CD4-positive, alpha-beta memory T cell (primary cell): ENCODE measurements around the gene CXCL16. TPM values are rescaled to one million over a fixed set of nuclear protein-coding genes. Genes with fewer than 3 reads are reported as not detected.
A peak's percentile ranks its signal among the peaks of the same experiment; 100 is the strongest.

Experiments
- CTCF ChIA-PET: fragments of 350-600 bp; sonication (Branson Sonifier 250); formaldehyde crosslinking; loops from one replicate; lab custom pipeline; 2021; ENCODE audit warnings: inconsistent platforms; ENCODE audit not compliant: partially characterized antibody; lab: Charles Lee
- POLR2A ChIA-PET: fragments of 350-600 bp; sonication (Branson Sonifier 250); formaldehyde crosslinking; loops from one replicate; lab custom pipeline; 2021; ENCODE audit not compliant: partially characterized antibody; lab: Charles Lee
- DNase-seq, 5 donors: peaks; one replicate each; pipeline versions ENCODE4 v3.0.0 to v3.0.0-alpha.2; 2020 to 2022; ENCODE audit warnings: mixed read lengths in 1 of 5
- H3K27ac ChIP-seq: one replicate; pipeline ENCODE4 v1.7.0; 2013; ENCODE audit warnings: low read depth, low read length
- H3K27me3 ChIP-seq: 2 replicates; pipeline ENCODE4 v1.7.0; 2013; ENCODE audit warnings: mild to moderate bottlenecking, low read length, moderate library complexity; ENCODE audit not compliant: insufficient read depth
- H3K36me3 ChIP-seq: 2 replicates; pipeline ENCODE4 v1.7.0; 2013; ENCODE audit warnings: mild to moderate bottlenecking, low read length, moderate library complexity; ENCODE audit not compliant: insufficient read depth
- H3K4me1 ChIP-seq: 2 replicates; pipeline ENCODE4 v1.7.0; 2013; ENCODE audit warnings: mild to moderate bottlenecking, low read length, moderate library complexity; ENCODE audit not compliant: insufficient read depth
- H3K4me3 ChIP-seq, 2 donors: one replicate each; pipeline ENCODE4 v1.7.0; 2013; ENCODE audit warnings: low read length in 2 of 2, mild to moderate bottlenecking in 1 of 2
- H3K9me3 ChIP-seq, 2 donors: one replicate each; pipeline ENCODE4 v1.7.0; 2013; ENCODE audit warnings: low read length in 2 of 2, control low read depth in 1 of 2; ENCODE audit not compliant: control insufficient read depth in 1 of 2
- H3K27ac Mint-ChIP-seq, 7 donors: one replicate each; pipeline ENCODE4 v1.8.0; 2020 to 2021; ENCODE audit warnings: mixed read lengths in 7 of 7, mild to moderate bottlenecking in 6 of 7, inconsistent platforms in 3 of 7, moderate library complexity in 3 of 7
- H3K27me3 Mint-ChIP-seq, 2 donors: one replicate each; pipeline ENCODE4 v1.8.0; 2020 to 2021; ENCODE audit warnings: mixed read lengths in 2 of 2
- H3K36me3 Mint-ChIP-seq, 2 donors: one replicate each; pipeline ENCODE4 v1.8.0; 2020 to 2021; ENCODE audit warnings: mixed read lengths in 2 of 2, inconsistent platforms in 1 of 2, mild to moderate bottlenecking in 1 of 2
- H3K4me1 Mint-ChIP-seq, 4 donors: one replicate each; pipeline ENCODE4 v1.8.0; 2020 to 2021; ENCODE audit warnings: mixed read lengths in 4 of 4, mild to moderate bottlenecking in 1 of 4
- H3K4me3 Mint-ChIP-seq, 8 donors: one replicate each; pipeline ENCODE4 v1.8.0; 2020 to 2021; ENCODE audit warnings: mixed read lengths in 8 of 8, mild to moderate bottlenecking in 7 of 8, moderate library complexity in 6 of 8, inconsistent platforms in 3 of 8
- H3K9me3 Mint-ChIP-seq, 8 donors: one replicate each; pipeline ENCODE4 v1.8.0; 2020 to 2021; ENCODE audit warnings: mixed read lengths in 8 of 8, mild to moderate bottlenecking in 5 of 8, inconsistent platforms in 3 of 8, moderate library complexity in 1 of 8
- intact Hi-C: fragments of 100-400 bp; cut with micrococcal nuclease; formaldehyde crosslinking; loops from one replicate; pipeline ENCODE4 v1.15.1; 2023
- polyA plus RNA-seq, 2 donors: library from polyadenylated mRNA; unstranded; fragments of 300-500 nt; fragmentation: Illumina TruSeq; gene quantifications; one replicate each; pipeline ENCODE4 v1.2.3, GENCODE V29; 2021
- total RNA-seq, 2 experiments: library from RNA; stranded (reverse); gene quantifications; one replicate each; pipeline ENCODE4 v1.2.3, GENCODE V29; 2021

The CXCL16 gene
- total and polyA plus RNA-seq, 4 experiments from 2014 or later = 1.8 to 3.8 (median 3.3) TPM

DNA sequence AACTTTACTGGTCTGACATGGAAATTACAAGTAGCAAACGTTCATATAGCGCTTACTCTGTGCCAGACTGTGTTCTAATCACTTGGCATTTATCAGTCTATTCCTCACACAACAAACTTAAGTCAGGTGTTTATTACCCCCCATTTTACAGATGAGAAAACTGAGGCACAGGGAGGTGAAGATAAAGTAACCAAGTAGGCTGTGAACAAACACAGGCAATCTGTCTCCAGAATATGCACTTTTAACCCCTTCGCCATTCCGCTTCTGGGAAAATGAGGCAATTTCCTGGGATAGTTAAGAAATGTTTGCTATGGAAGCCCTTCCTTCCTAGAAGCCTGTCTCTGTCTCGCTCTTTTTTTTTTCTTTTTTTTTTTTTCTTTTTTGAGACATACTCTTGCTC, 12.2 kb upstream of the CXCL16 start:
- Histone ChIP-seq H3K36me3 (no peaks in the 10 kb centered on the region), H3K27me3 (no peaks in the 10 kb centered on the region), H3K9me3 (no peaks in the 10 kb centered on the region), H3K4me1 (peaks cover 16% of the 10 kb centered on the region), H3K27ac (no peak overlapping the region), H3K4me3 (no peak overlapping the region)
- Mint-ChIP-seq H3K36me3 (no peaks in the 10 kb centered on the region), H3K4me1 (peaks cover 7 to 14% (median 11%) of the 10 kb centered on the region in 4 donors), H3K27me3 (peaks cover 13 to 19% of the 10 kb centered on the region in 2 donors), H3K27ac (peak overlapping the region in 1 of 7 donors; percentile 14), H3K4me3 (no peak overlapping the region), H3K9me3 (no peaks in the 10 kb centered on the region)
- ChIA-PET CTCF (no interaction called here), POLR2A (no interaction called here)
- no peak for DNase-seq
- intact Hi-C loops = no loop called here

DNA sequence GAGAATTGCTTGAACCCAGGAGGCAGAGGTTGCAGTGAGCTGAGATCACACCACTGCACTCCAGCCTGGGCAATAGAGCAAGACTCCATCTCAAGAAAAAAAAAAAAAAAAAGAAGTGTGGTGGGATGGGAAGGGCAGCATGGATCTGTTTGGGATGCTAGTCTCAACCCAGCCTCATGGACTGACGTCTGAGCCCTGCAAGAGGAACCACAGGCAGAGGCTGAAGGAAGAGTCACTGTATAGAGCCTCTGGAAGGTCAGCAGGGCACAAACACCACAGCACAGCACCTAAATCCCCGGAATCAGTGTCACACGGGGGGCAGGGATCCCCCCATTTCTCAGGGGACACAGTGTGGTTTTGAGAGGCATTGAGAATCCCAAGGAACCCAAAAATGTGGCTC, 10.9 kb upstream of the CXCL16 start:
- ChIA-PET CTCF (no interaction called here), POLR2A (no interaction called here)
- Histone ChIP-seq H3K27me3 (no peaks in the 10 kb centered on the region), H3K4me3 (no peak overlapping the region), H3K27ac (no peak overlapping the region), H3K36me3 (no peaks in the 10 kb centered on the region), H3K9me3 (no peaks in the 10 kb centered on the region), H3K4me1 (peaks cover 16% of the 10 kb centered on the region)
- H3K27ac Mint-ChIP-seq = no peak overlapping the region
- peaks cover 13 to 19% of the 10 kb centered on the region in 2 donors for H3K27me3 Mint-ChIP-seq
- H3K4me3 Mint-ChIP-seq = no peak overlapping the region
- H3K36me3 Mint-ChIP-seq = no peaks in the 10 kb centered on the region
- no peak for DNase-seq
- no peaks in the 10 kb centered on the region for H3K9me3 Mint-ChIP-seq
- intact Hi-C loops = no loop called here
- peaks cover 8 to 14% (median 11%) of the 10 kb centered on the region in 4 donors for H3K4me1 Mint-ChIP-seq

GRCh38 chr17:4748686-4749085, 9.0 kb upstream of the CXCL16 start:
- H3K27ac ChIP-seq = no peak overlapping the region
- no peaks in the 10 kb centered on the region for H3K27me3 ChIP-seq
- H3K36me3 ChIP-seq = no peaks in the 10 kb centered on the region
- CTCF ChIA-PET = interaction anchor here (1.6 to 2.1 kb wide), 2 partner anchors 39 to 41 kb away, joined by 4 read pairs; partner anchors contain the start of gene ARRB2
- no peaks in the 10 kb centered on the region for H3K9me3 ChIP-seq
- peaks cover 16% of the 10 kb centered on the region for H3K4me1 ChIP-seq
- Mint-ChIP-seq H3K36me3 (no peaks in the 10 kb centered on the region), H3K4me3 (peak overlapping the region in 4 of 8 donors; percentile 54 to 84 (median 68)), H3K4me1 (peaks cover 8 to 14% (median 11%) of the 10 kb centered on the region in 4 donors), H3K9me3 (no peaks in the 10 kb centered on the region), H3K27ac (peak overlapping the region in 1 of 7 donors; percentile 29), H3K27me3 (peaks cover 7 to 9% of the 10 kb centered on the region in 2 donors)
- H3K4me3 ChIP-seq = no peak overlapping the region
- DNase-seq = no peak
- intact Hi-C loops = no loop called here
- POLR2A ChIA-PET = no interaction called here

GRCh38 chr17:4747847-4748246, 8.1 kb upstream of the CXCL16 start:
- Histone ChIP-seq H3K27ac (no peak overlapping the region), H3K9me3 (no peaks in the 10 kb centered on the region), H3K27me3 (no peaks in the 10 kb centered on the region), H3K4me1 (peaks cover 16% of the 10 kb centered on the region), H3K4me3 (no peak overlapping the region), H3K36me3 (no peaks in the 10 kb centered on the region)
- peak overlapping the region in 7 of 8 donors; percentile 61 to 86 (median 77) for H3K4me3 Mint-ChIP-seq
- peak in 4 of 5 donors; percentile 37 to 51 (median 43) for DNase-seq
- H3K36me3 Mint-ChIP-seq = no peaks in the 10 kb centered on the region
- peaks cover 8 to 14% (median 11%) of the 10 kb centered on the region in 4 donors for H3K4me1 Mint-ChIP-seq
- ChIA-PET CTCF (interaction anchor here (0.6 to 2.1 kb wide), 2 partner anchors 38 to 135 kb away, joined by 3 to 4 read pairs; partner anchors contain the start of gene ARRB2), POLR2A (no interaction called here)
- peak overlapping the region in 6 of 7 donors; percentile 17 to 84 (median 72) for H3K27ac Mint-ChIP-seq
- H3K27me3 Mint-ChIP-seq = peaks cover 6 to 7% of the 10 kb centered on the region in 2 donors
- intact Hi-C loops = no loop called here
- no peaks in the 10 kb centered on the region for H3K9me3 Mint-ChIP-seq

- Mint-ChIP-seq H3K4me1 (peaks cover 10 to 20% (median 13%) of the 10 kb centered on the region in 4 donors), H3K27me3 (peaks cover 1 to 7% of the 10 kb centered on the region in 2 donors), H3K27ac (peak overlapping the region in 1 of 7 donors; percentile 24), H3K9me3 (no peaks in the 10 kb centered on the region), H3K4me3 (peak overlapping the region in 1 of 8 donors; percentile 25), H3K36me3 (no peaks in the 10 kb centered on the region)
- no peak for DNase-seq
- ChIA-PET POLR2A (no interaction called here), CTCF (no interaction called here)
- Histone ChIP-seq H3K4me3 (no peak overlapping the region), H3K36me3 (no peaks in the 10 kb centered on the region), H3K27ac (no peak overlapping the region), H3K4me1 (peaks cover 20% of the 10 kb centered on the region), H3K27me3 (no peaks in the 10 kb centered on the region), H3K9me3 (no peaks in the 10 kb centered on the region)
- intact Hi-C loops = no loop called here
Measured at GRCh38 chr17:4744999-4745969, 5.6 kb upstream of the CXCL16 start.

GRCh38 chr17:4743898-4744297, 4.2 kb upstream of the CXCL16 start:
- Mint-ChIP-seq H3K36me3 (no peaks in the 10 kb centered on the region), H3K27ac (no peak overlapping the region), H3K9me3 (no peaks in the 10 kb centered on the region), H3K4me1 (peaks cover 12 to 26% (median 19%) of the 10 kb centered on the region in 4 donors), H3K27me3 (peaks cover 1 to 7% of the 10 kb centered on the region in 2 donors), H3K4me3 (no peak overlapping the region)
- H3K36me3 ChIP-seq = no peaks in the 10 kb centered on the region
- no peak overlapping the region for H3K4me3 ChIP-seq
- no peaks in the 10 kb centered on the region for H3K9me3 ChIP-seq
- no peak for DNase-seq
- CTCF ChIA-PET = no interaction called here
- POLR2A ChIA-PET = no interaction called here
- H3K27ac ChIP-seq = no peak overlapping the region
- H3K27me3 ChIP-seq = no peaks in the 10 kb centered on the region
- intact Hi-C loops = no loop called here
- H3K4me1 ChIP-seq = peaks cover 26% of the 10 kb centered on the region

GRCh38 chr17:4743216-4743615, 3.5 kb upstream of the CXCL16 start:
- POLR2A ChIA-PET = interaction anchor here (1.2 kb wide), 1 partner anchor 13 kb away, joined by 3 read pairs; no protein-coding TSS in a partner anchor
- no peak for DNase-seq

More at GRCh38 chr17:4743216-4743615, 3.5 kb upstream of the CXCL16 start:
- Mint-ChIP-seq H3K36me3 (no peaks in the 10 kb centered on the region), H3K27me3 (peaks cover 1 to 9% of the 10 kb centered on the region in 2 donors), H3K27ac (peak overlapping the region in 1 of 7 donors; percentile 17), H3K9me3 (no peaks in the 10 kb centered on the region), H3K4me1 (peaks cover 15 to 28% (median 21%) of the 10 kb centered on the region in 4 donors), H3K4me3 (no peak overlapping the region)
- Histone ChIP-seq H3K36me3 (no peaks in the 10 kb centered on the region), H3K9me3 (no peaks in the 10 kb centered on the region), H3K27me3 (no peaks in the 10 kb centered on the region), H3K4me1 (peaks cover 29% of the 10 kb centered on the region), H3K4me3 (no peak overlapping the region), H3K27ac (no peak overlapping the region)
- intact Hi-C loops = no loop called here
- CTCF ChIA-PET = no interaction called here
